HG03060 (cell line): ENCODE data around the gene BCR.

Source experiments
- ATAC-seq: cut with Tn5 transposase; IDR thresholded peaks from one replicate; pipeline ENCODE4 v1.9.1; 2021; ENCODE audit warnings: low read depth, moderate number of reproducible peaks; ENCODE audit not compliant: unreplicated experiment

The BCR gene

GRCh38 chr22:23282986-23283385 is 102.7 kb downstream of the BCR start:
- no peak for ATAC-seq

- no peak for ATAC-seq
Measured at GRCh38 chr22:23283591-23284503, 103.5 kb downstream of the BCR start.

- no peak for ATAC-seq
Measured at GRCh38 chr22:23284504-23285033, 104.3 kb downstream of the BCR start.

GRCh38 chr22:23285236-23285635 is 104.9 kb downstream of the BCR start:
- no peak for ATAC-seq

DNA sequence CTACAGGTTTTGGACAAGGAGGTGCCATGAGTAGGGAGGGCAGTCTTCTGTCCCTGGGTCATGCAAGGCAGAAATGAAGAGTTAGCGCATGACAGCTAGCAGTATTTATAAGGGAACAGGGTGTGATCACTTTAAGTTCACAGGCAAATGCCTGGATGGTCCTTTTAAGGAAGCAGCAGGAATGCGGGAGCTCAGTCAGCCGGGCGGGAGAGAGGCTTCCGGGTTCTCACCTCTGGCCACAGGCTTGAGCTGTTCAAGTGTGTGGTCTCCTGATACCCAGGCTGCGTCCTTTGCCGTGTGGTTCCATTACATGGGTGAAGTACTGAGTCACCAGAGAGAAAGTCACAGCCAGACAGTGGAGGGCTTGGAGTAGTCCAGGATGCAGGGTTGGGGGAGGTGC is 105.4 kb downstream of the BCR start:
- no peak for ATAC-seq

- no peak for ATAC-seq
Measured at GRCh38 chr22:23286296-23286695, 106.0 kb downstream of the BCR start.

GRCh38 chr22:23287136-23288095 is 107.1 kb downstream of the BCR start:
- ATAC-seq = no peak

- ATAC-seq = no peak
Measured at GRCh38 chr22:23288301-23289129, 108.2 kb downstream of the BCR start.

- no peak for ATAC-seq
Measured at GRCh38 chr22:23289130-23289503, 108.8 kb downstream of the BCR start.

- ATAC-seq = no peak
Measured at GRCh38 chr22:23289851-23290724, 109.8 kb downstream of the BCR start.

GRCh38 chr22:23291806-23292452 is 111.6 kb downstream of the BCR start:
- no peak for ATAC-seq

- no peak for ATAC-seq
Measured at GRCh38 chr22:23292453-23293350, 112.4 kb downstream of the BCR start.

- ATAC-seq = no peak
Measured at GRCh38 chr22:23293720-23294119, 113.4 kb downstream of the BCR start.

- ATAC-seq = no peak
Measured at GRCh38 chr22:23294221-23294620, 113.9 kb downstream of the BCR start.

DNA sequence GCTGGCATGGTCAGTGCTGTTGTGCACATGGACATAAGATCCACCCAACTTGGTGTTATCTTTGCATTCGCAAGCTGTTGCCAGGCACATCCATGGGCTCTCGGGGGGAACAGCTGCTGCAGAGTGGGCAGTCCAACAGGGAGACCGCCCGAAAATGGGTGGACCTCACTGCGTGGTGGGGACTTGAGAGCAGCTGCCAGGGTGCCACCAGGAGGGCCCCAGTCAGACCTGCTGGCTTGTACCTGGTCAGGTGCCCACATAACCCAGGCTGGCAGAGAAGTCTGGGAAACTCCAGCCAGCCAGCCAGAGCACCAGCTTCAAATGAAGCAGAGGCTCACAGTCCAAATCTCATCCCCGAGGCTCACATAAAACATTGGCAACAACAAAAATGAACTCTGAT is 120.2 kb downstream of the BCR start:
- no peak for ATAC-seq

- no peak for ATAC-seq
Measured at GRCh38 chr22:23301591-23301990, 121.3 kb downstream of the BCR start.

DNA sequence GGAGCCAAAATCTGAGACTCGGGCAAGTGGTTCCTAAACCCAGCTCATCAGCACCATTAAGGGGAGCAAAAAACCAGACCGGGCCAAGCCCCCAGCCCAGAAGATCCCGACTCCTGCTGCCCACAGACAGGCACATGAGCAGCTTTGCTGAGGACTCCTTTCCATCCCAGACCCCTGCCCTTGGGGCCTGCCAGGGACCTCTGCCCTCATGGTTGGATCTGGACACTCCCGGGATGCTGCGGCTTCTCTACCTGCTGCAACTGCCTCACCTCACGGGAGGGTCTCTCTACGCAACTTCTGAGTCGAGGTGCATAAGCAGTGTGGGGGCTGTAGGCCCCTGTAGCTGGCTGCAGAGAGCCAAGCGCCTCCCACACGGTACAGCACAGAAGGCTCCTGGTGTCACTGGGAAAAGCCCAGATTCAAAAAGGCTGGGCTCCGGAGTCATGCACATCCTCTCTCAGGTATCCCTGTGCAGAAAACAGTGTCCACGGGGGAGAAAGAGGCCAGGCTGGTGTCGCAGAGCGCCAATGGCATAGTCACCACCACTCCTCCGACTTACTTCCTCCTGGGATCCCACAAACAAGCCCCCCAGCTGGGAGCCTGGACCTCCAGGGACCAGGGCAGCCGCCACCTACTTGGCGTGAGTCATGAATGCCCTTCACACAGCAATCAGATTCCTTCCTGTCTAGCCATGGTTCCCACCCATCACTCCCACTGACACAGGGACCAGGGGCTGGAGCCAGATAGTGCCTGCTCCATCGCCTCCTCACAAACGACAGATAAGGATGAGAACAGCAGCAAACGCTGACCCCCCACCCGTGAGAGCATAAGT is 122.1 kb downstream of the BCR start:
- no peak for ATAC-seq
